Activated T-cell treated with anti-CD3 and anti-CD28 coated beads, Interleukin-2, amount 50 U/mL, for 72 hours (primary cell): ENCODE results near the gene ANO4. TPM values are rescaled to one million over a fixed set of nuclear protein-coding genes. Genes with fewer than 3 reads are reported as not detected.
"Not testable (repeated sequence)": the region's sequence is repeated elsewhere in the genome, so short reads cannot be mapped to it uniquely, and the experiment has no call there.

ENCODE experiments used
- ATAC-seq, 2 donors: fragments of 150-1000 bp; cut with Tn5 transposase; replicated peaks in 1 of 2; 2 replicates each; pipeline ENCODE4 v1.10.0; 2021; ENCODE audit warnings: moderate library complexity in 2 of 2, mild to moderate bottlenecking in 1 of 2
- DNase-seq, 2 donors: peaks; one replicate each; pipeline ENCODE4 v3.0.0; 2021 to 2022; ENCODE audit warnings: mixed read lengths in 1 of 2
- H3K27ac Mint-ChIP-seq: one replicate; pipeline ENCODE4 v1.8.0; 2022; ENCODE audit warnings: mild to moderate bottlenecking, moderate library complexity, mixed read lengths
- H3K27me3 Mint-ChIP-seq: one replicate; pipeline ENCODE4 v1.8.0; 2022; ENCODE audit warnings: low read depth, mixed read lengths
- H3K36me3 Mint-ChIP-seq, 2 donors: one replicate each; pipeline ENCODE4 v1.8.0; 2022; ENCODE audit warnings: mixed read lengths in 2 of 2, mild to moderate bottlenecking in 1 of 2; ENCODE audit not compliant: insufficient read depth in 2 of 2
- H3K4me1 Mint-ChIP-seq: one replicate; pipeline ENCODE4 v1.8.0; 2022; ENCODE audit warnings: low read depth, mixed read lengths
- H3K4me3 Mint-ChIP-seq, 2 donors: one replicate each; pipeline ENCODE4 v1.8.0; 2022; ENCODE audit warnings: mild to moderate bottlenecking in 2 of 2, mixed read lengths in 2 of 2, moderate library complexity in 2 of 2
- H3K9me3 Mint-ChIP-seq, 2 donors: one replicate each; pipeline ENCODE4 v1.8.0; 2022; ENCODE audit warnings: mixed read lengths in 2 of 2
- total RNA-seq, 2 donors: library from RNA; stranded (reverse); gene quantifications; one replicate each; pipeline ENCODE4 v1.2.3, GENCODE V29; 2022

Gene ANO4
- total RNA-seq, 2 donors from 2014 or later: not detected

DNA sequence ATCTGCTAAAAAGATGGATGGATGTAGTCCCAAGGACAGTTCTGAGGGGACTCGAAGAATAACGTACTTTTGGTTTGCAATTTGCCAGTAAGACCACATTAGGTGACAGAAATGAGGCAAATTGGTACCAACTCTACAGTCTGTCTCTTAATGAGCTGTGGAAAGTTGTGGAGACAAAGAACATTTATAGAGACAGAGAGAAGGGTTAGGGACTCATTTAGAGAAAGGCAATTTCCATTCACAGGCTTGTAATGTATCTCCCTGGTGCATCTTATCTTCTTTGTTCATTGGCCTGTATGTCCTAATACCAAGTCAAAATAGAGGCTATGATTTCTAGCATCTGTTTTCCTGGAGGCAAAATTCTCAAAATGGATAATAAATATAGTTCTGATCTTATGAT, 177.5 kb downstream of the ANO4 start:
- Mint-ChIP-seq H3K9me3 (no peaks in the 10 kb centered on the region), H3K4me1 (no peaks in the 10 kb centered on the region), H3K27ac (no peak overlapping the region), H3K36me3 (no peaks in the 10 kb centered on the region), H3K4me3 (no peak overlapping the region), H3K27me3 (no peaks in the 10 kb centered on the region)
- ATAC-seq (no peak), DNase-seq (no peak)

- Mint-ChIP-seq H3K9me3 (peaks cover 3 to 6% of the 10 kb centered on the region in 2 donors), H3K36me3 (no peaks in the 10 kb centered on the region), H3K4me1 (no peaks in the 10 kb centered on the region), H3K4me3 (no peak overlapping the region), H3K27ac (no peak overlapping the region), H3K27me3 (no peaks in the 10 kb centered on the region)
- DNase-seq: no peak
- no peak for ATAC-seq
Measured at GRCh38 chr12:100974341-100974740, 179.8 kb downstream of the ANO4 start.

- DNase-seq: no peak
- Mint-ChIP-seq H3K4me3 (no peak overlapping the region), H3K27me3 (no peaks in the 10 kb centered on the region), H3K4me1 (no peaks in the 10 kb centered on the region), H3K9me3 (peaks cover 5 to 7% of the 10 kb centered on the region in 2 donors), H3K36me3 (no peaks in the 10 kb centered on the region), H3K27ac (no peak overlapping the region)
- ATAC-seq: no peak
Measured at GRCh38 chr12:100974747-100975146, 180.2 kb downstream of the ANO4 start.

DNA sequence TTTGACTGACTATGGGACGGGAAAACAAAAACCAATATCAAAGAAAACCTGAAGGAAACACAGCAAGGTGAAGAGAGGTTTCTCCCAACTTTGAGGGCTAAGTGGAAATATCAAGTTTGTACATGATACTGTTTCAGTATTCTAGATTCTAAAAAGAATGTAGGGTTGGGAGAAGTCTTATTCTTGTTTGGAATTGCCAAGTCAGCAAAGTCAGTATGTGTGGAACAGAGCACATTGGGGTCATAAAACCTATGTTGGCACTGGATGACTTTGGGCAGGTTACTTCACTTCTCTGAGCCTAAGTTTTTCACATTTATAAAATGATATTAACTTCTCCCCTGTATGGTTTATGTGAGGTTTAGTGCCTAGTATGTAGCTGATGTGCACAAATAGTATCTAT, 182.2 kb downstream of the ANO4 start:
- Mint-ChIP-seq H3K27me3 (no peaks in the 10 kb centered on the region), H3K9me3 (peaks cover 5 to 7% of the 10 kb centered on the region in 2 donors), H3K4me3 (no peak overlapping the region), H3K36me3 (no peaks in the 10 kb centered on the region), H3K27ac (no peak overlapping the region), H3K4me1 (no peaks in the 10 kb centered on the region)
- ATAC-seq (no peak), DNase-seq (no peak)

GRCh38 chr12:100980856-100981255, 186.3 kb downstream of the ANO4 start:
- ATAC-seq (no peak), DNase-seq (no peak)
- no peaks in the 10 kb centered on the region for H3K4me1 Mint-ChIP-seq
- no peaks in the 10 kb centered on the region for H3K27me3 Mint-ChIP-seq
- peaks cover 5 to 7% of the 10 kb centered on the region in 2 donors for H3K9me3 Mint-ChIP-seq
- no peak overlapping the region for H3K4me3 Mint-ChIP-seq
- no peaks in the 10 kb centered on the region for H3K36me3 Mint-ChIP-seq
- no peak overlapping the region for H3K27ac Mint-ChIP-seq

- DNase-seq (no peak), ATAC-seq (no peak)
- no peak overlapping the region for H3K4me3 Mint-ChIP-seq
- H3K36me3 Mint-ChIP-seq: no peaks in the 10 kb centered on the region
- H3K27ac Mint-ChIP-seq: no peak overlapping the region
- H3K9me3 Mint-ChIP-seq: peaks cover 5% of the 10 kb centered on the region in 2 donors
- H3K27me3 Mint-ChIP-seq: no peaks in the 10 kb centered on the region
- H3K4me1 Mint-ChIP-seq: no peaks in the 10 kb centered on the region
Measured at GRCh38 chr12:100982511-100983183, 188.1 kb downstream of the ANO4 start.

- peaks cover 0 to 4% of the 10 kb centered on the region in 2 donors for H3K36me3 Mint-ChIP-seq
- DNase-seq (no peak), ATAC-seq (no peak)
- no peak overlapping the region for H3K27ac Mint-ChIP-seq
- no peaks in the 10 kb centered on the region for H3K27me3 Mint-ChIP-seq
- peaks cover 0 to 6% of the 10 kb centered on the region in 2 donors for H3K9me3 Mint-ChIP-seq
- no peak overlapping the region for H3K4me3 Mint-ChIP-seq
- no peaks in the 10 kb centered on the region for H3K4me1 Mint-ChIP-seq
Measured at GRCh38 chr12:100984796-100985195, 190.2 kb downstream of the ANO4 start.

- Mint-ChIP-seq H3K9me3 (peaks cover 0 to 9% of the 10 kb centered on the region in 2 donors), H3K4me3 (no peak overlapping the region), H3K27me3 (no peaks in the 10 kb centered on the region), H3K36me3 (peaks cover 0 to 4% of the 10 kb centered on the region in 2 donors), H3K4me1 (no peaks in the 10 kb centered on the region), H3K27ac (no peak overlapping the region)
- DNase-seq: no peak
- ATAC-seq: no peak
Measured at GRCh38 chr12:100986595-100987547, 192.3 kb downstream of the ANO4 start.

DNA sequence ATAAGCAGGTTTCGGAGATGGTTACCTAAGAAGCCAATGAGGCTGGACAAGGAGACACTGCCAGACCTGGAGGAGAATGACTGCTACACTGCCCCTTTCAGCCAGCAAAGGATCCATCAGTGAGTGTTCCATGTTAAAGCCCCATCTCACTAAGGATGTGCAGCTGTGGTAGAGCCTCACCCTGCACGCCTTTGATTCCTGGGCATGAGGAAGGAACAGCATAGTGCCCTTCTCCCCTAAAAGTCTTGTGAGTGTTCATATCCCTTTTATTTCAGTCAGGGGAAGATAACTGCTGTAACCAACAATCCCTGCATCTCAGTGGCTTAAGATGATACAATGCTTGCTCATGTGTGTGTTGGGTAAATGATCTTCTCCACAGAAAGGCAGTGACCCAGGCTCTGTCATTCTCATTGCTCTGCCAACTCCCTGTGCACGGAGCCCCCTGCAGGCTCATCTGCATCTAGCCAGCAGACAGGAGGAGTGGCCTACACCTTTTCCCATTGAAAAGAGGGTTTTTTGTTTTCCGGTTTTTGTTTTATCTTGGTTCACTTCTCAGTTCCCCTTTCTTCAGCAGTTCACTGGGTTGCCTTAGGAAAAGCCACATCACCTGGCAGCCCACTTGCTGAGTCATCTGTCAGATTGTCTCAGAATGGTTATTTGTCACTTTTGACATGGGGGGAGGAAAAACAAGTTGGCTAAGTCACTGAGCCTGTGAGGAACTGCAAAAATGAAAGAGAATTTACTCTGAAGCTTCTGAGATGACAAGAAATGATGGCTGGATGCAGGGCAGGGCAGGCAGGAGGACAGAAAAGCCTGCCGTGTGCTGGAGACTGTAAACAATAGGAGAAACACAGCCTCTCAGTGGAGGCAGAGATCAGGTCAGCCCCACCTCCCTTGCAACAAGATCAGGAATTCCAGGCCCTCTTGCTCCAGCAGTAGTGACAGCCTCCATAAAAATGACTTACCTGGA, 193.3 kb downstream of the ANO4 start:
- peak; percentile 1 for DNase-seq
- no peak overlapping the region for H3K27ac Mint-ChIP-seq
- peaks cover 0 to 4% of the 10 kb centered on the region in 2 donors for H3K36me3 Mint-ChIP-seq
- H3K27me3 Mint-ChIP-seq: no peaks in the 10 kb centered on the region
- H3K9me3 Mint-ChIP-seq: peaks cover 0 to 9% of the 10 kb centered on the region in 2 donors
- peak; percentile 37 to 55 for ATAC-seq
- H3K4me3 Mint-ChIP-seq: no peak overlapping the region
- H3K4me1 Mint-ChIP-seq: no peaks in the 10 kb centered on the region

DNA sequence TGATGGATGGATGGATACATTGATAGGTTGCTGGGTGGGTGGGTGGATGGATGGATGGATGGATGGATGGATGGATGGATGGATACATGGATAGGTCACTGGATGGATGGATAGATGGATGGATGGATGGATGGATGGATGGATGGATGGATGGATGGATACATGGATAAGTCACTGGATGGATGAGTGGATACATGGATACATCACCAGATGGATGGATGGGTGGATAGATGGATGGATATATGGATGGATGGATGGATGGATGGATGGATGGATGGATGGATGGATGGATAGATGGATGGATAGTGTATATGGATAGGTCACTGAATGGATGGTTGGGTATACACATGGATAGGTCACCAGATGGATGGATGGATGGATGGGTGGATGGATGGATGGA, 194.9 kb downstream of the ANO4 start:
- not testable (repeated sequence) for H3K4me1 Mint-ChIP-seq, H3K9me3 Mint-ChIP-seq, H3K36me3 Mint-ChIP-seq, H3K4me3 Mint-ChIP-seq, H3K27ac Mint-ChIP-seq, ATAC-seq, DNase-seq, H3K27me3 Mint-ChIP-seq

DNA sequence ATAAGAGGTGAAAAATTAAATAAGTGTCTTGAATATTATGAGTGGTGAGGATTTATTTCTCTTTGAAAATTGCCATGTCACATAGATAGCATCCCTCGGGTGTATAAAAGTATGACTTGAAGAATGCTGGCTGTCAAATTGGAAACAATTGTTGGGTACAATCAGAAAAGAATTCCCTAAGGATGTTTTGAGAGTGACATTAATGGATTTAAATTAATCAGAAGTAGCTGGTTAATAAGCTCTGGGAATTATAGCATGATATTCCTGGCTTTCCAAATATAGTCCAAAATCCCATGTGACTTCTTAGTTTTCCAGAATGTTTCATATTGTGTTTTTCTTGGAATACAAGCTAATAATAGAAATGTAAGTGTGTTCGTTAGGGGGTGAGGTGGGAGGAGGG, 196.5 kb downstream of the ANO4 start:
- peaks cover 0 to 9% of the 10 kb centered on the region in 2 donors for H3K9me3 Mint-ChIP-seq
- no peak for ATAC-seq
- H3K4me1 Mint-ChIP-seq: no peaks in the 10 kb centered on the region
- DNase-seq: no peak
- no peak overlapping the region for H3K4me3 Mint-ChIP-seq
- peaks cover 0 to 4% of the 10 kb centered on the region in 2 donors for H3K36me3 Mint-ChIP-seq
- H3K27me3 Mint-ChIP-seq: no peaks in the 10 kb centered on the region
- no peak overlapping the region for H3K27ac Mint-ChIP-seq

- Mint-ChIP-seq H3K9me3 (peaks cover 0 to 9% of the 10 kb centered on the region in 2 donors), H3K4me1 (no peaks in the 10 kb centered on the region), H3K36me3 (peaks cover 1 to 4% of the 10 kb centered on the region in 2 donors), H3K4me3 (no peak overlapping the region), H3K27me3 (no peaks in the 10 kb centered on the region), H3K27ac (no peak overlapping the region)
- no peak for ATAC-seq
- DNase-seq: no peak
Measured at GRCh38 chr12:100992194-100992593, 197.6 kb downstream of the ANO4 start.
